H1 (cell line): ENCODE results near the gene MX1. TPM values are rescaled to one million over a fixed set of nuclear protein-coding genes. Genes with fewer than 3 reads are reported as not detected.
"Not testable (repeated sequence)": the region's sequence is repeated elsewhere in the genome, so short reads cannot be mapped to it uniquely, and the experiment has no call there.

Source experiments
- CTCF ChIA-PET: fragments of 300-600 bp; sonication (Branson Sonifier 250); formaldehyde crosslinking; loops from one replicate; lab custom pipeline; 2021; ENCODE audit not compliant: partially characterized antibody; lab: Charles Lee
- POLR2A ChIA-PET: fragments of 300-600 bp; sonication (Branson Sonifier 250); formaldehyde crosslinking; loops from one replicate; lab custom pipeline; 2021; ENCODE audit warnings: inconsistent platforms; ENCODE audit not compliant: partially characterized antibody; lab: Charles Lee
- DNase-seq, 2 experiments: peaks; one replicate each; pipeline versions ENCODE4 v3.0.0 to v3.0.0-alpha.2; 2010 to 2022; ENCODE audit warnings: low spot score in 2 of 2, low read depth in 1 of 2, mixed read lengths in 1 of 2
- FAIRE-seq: peaks from 2 replicates; lab custom pipeline; 2011; peaks lifted over from hg19 to GRCh38; lab: Jason Lieb, UNC
- H2AFZ ChIP-seq: 2 replicates; pipeline ENCODE4 v1.8.1; 2012; ENCODE audit warnings: low read length, inconsistent platforms
- H2AK5ac ChIP-seq: 2 replicates; pipeline ENCODE4 v1.6.1; 2013; ENCODE audit warnings: low read depth, low read length
- H2BK120ac ChIP-seq: replicated peaks from 2 replicates; pipeline ENCODE3; 2013; ENCODE audit warnings: low read depth, low read length, inconsistent platforms
- H2BK12ac ChIP-seq: 2 replicates; pipeline ENCODE4 v1.6.1; 2013; ENCODE audit warnings: low read depth, low read length
- H2BK15ac ChIP-seq: 2 replicates; pipeline ENCODE4 v1.6.1; 2013; ENCODE audit warnings: low read length
- H2BK20ac ChIP-seq: 2 replicates; pipeline ENCODE4 v1.6.1; 2013; ENCODE audit warnings: low read length
- H2BK5ac ChIP-seq: 2 replicates; pipeline ENCODE4 v1.6.1; 2013; ENCODE audit warnings: low read depth, low read length
- H3K14ac ChIP-seq: 2 replicates; pipeline ENCODE4 v1.6.1; 2013; ENCODE audit warnings: inconsistent platforms; ENCODE audit not compliant: insufficient read length
- H3K18ac ChIP-seq: 2 replicates; pipeline ENCODE4 v1.6.1; 2013; ENCODE audit warnings: low read length; ENCODE audit errors: extremely low read depth
- H3K23ac ChIP-seq: 2 replicates; pipeline ENCODE4 v1.6.1; 2013; ENCODE audit warnings: inconsistent platforms; ENCODE audit not compliant: insufficient read length
- H3K23me2 ChIP-seq: 2 replicates; pipeline ENCODE4 v1.6.1; 2013; ENCODE audit warnings: low read depth, low read length
- H3K27ac ChIP-seq: 2 replicates; pipeline ENCODE4 v1.6.1; 2011; ENCODE audit warnings: low read depth, low read length, inconsistent platforms
- H3K27me3 ChIP-seq, 4 experiments: replicated peaks in 1 of 4; 1 replicate in 1 of 4; 2 replicates in 3 of 4; pipeline versions ENCODE4 v1.6.1 to v1.8.1; 2011 to 2013; ENCODE audit warnings: low read length in 3 of 4, mild to moderate bottlenecking in 3 of 4, inconsistent platforms in 2 of 4, mixed read lengths in 2 of 4, moderate library complexity in 1 of 4; ENCODE audit not compliant: control insufficient read depth in 3 of 4, insufficient read depth in 3 of 4; ENCODE audit errors: extremely low read depth in 1 of 4
- H3K36me3 ChIP-seq, 4 experiments: 2 replicates each; pipeline versions ENCODE4 v1.6.1 to v1.8.1; 2011 to 2013; ENCODE audit warnings: mild to moderate bottlenecking in 4 of 4, low read length in 3 of 4, moderate library complexity in 2 of 4, control low read depth in 1 of 4, inconsistent platforms in 1 of 4; ENCODE audit not compliant: insufficient read depth in 4 of 4, control insufficient read depth in 2 of 4
- H3K4ac ChIP-seq: replicated peaks from 2 replicates; pipeline ENCODE3; 2013; ENCODE audit warnings: low read length, low read depth, mixed read lengths, inconsistent platforms; ENCODE audit not compliant: insufficient read length
- H3K4me1 ChIP-seq, 4 experiments: replicated peaks in 1 of 4; 1 replicate in 1 of 4; 2 replicates in 3 of 4; pipeline versions ENCODE4 v1.6.1 to v1.8.1; 2011 to 2013; ENCODE audit warnings: low read length in 3 of 4, inconsistent platforms in 2 of 4, mixed read lengths in 1 of 4; ENCODE audit not compliant: insufficient read depth in 4 of 4, control insufficient read depth in 3 of 4
- H3K4me2 ChIP-seq, 2 experiments: 2 replicates each; pipeline versions ENCODE4 v1.6.1 to v1.8.1; 2011 to 2013; ENCODE audit warnings: low read depth in 2 of 2, low read length in 2 of 2, control low read depth in 1 of 2, inconsistent platforms in 1 of 2, mild to moderate bottlenecking in 1 of 2; ENCODE audit not compliant: insufficient read depth in 1 of 2
- H3K4me3 ChIP-seq, 4 experiments: fragments of 200-600, 300-600 bp in 1 of 4; sonication (generic), shearing (Covaris generic), sonication (Bioruptor Twin) in 1 of 4; 2 replicates each; pipeline versions ENCODE4 v1.5.1 to v1.8.1; 2011 to 2016; ENCODE audit warnings: low read length in 4 of 4, low read depth in 3 of 4, control low read depth in 2 of 4, inconsistent platforms in 2 of 4, mild to moderate bottlenecking in 2 of 4, mixed read lengths in 1 of 4, moderate library complexity in 1 of 4; ENCODE audit not compliant: insufficient read depth in 2 of 4; ENCODE audit errors: extremely low read depth in 1 of 4
- H3K56ac ChIP-seq: replicated peaks from 2 replicates; pipeline ENCODE3; 2013; ENCODE audit warnings: low read depth, mild to moderate bottlenecking, mixed read lengths, low read length, inconsistent platforms; ENCODE audit not compliant: insufficient read length
- H3K79me1 ChIP-seq: 2 replicates; pipeline ENCODE4 v1.6.1; 2013; ENCODE audit warnings: low read depth, low read length, control low read depth
- H3K79me2 ChIP-seq, 2 experiments: 2 replicates each; pipeline versions ENCODE4 v1.6.1 to v1.8.1; 2012 to 2013; ENCODE audit warnings: low read length in 2 of 2, mild to moderate bottlenecking in 2 of 2, inconsistent platforms in 1 of 2; ENCODE audit not compliant: insufficient read depth in 2 of 2, control insufficient read depth in 1 of 2
- H3K9ac ChIP-seq, 4 experiments: replicated peaks in 1 of 4; 1 replicate in 1 of 4; 2 replicates in 3 of 4; pipeline versions ENCODE4 v1.6.1 to v1.8.1; 2011 to 2013; ENCODE audit warnings: low read depth in 3 of 4, low read length in 3 of 4, control low read depth in 2 of 4, mild to moderate bottlenecking in 2 of 4, moderate library complexity in 2 of 4, inconsistent platforms in 1 of 4; ENCODE audit errors: extremely low read depth in 1 of 4
- H3K9me3 ChIP-seq, 2 experiments: 2 replicates each; pipeline versions ENCODE4 v1.6.1 to v1.8.1; 2012 to 2013; ENCODE audit warnings: mild to moderate bottlenecking in 2 of 2, moderate library complexity in 2 of 2, control low read depth in 1 of 2, inconsistent platforms in 1 of 2, low read depth in 1 of 2, low read length in 1 of 2, mixed read lengths in 1 of 2; ENCODE audit not compliant: insufficient read depth in 2 of 2
- H4K20me1 ChIP-seq, 2 experiments: replicated peaks in 1 of 2; 2 replicates each; pipeline versions ENCODE3 to v1.8.1; 2011 to 2013; ENCODE audit warnings: inconsistent platforms in 2 of 2, low read length in 2 of 2, mild to moderate bottlenecking in 1 of 2; ENCODE audit not compliant: insufficient read depth in 2 of 2, control insufficient read depth in 1 of 2
- H4K5ac ChIP-seq: 2 replicates; pipeline ENCODE4 v1.6.1; 2013; ENCODE audit warnings: low read length, low read depth, mixed read lengths, inconsistent platforms; ENCODE audit not compliant: insufficient read length
- H4K8ac ChIP-seq: 2 replicates; pipeline ENCODE4 v1.8.0; 2013; ENCODE audit warnings: mild to moderate bottlenecking, moderate library complexity, low read length, inconsistent platforms; ENCODE audit not compliant: insufficient read depth; ENCODE audit errors: extremely low read depth
- H4K91ac ChIP-seq: replicated peaks from 2 replicates; pipeline ENCODE3; 2013; ENCODE audit warnings: low read length, mixed read lengths, inconsistent platforms; ENCODE audit not compliant: insufficient read length
- KDM1A ChIP-seq: fragments of 200-600, 300-600 bp; sonication (generic); IDR thresholded peaks from 2 replicates; pipeline ENCODE4 v1.7.1; 2016; ENCODE audit warnings: mild to moderate bottlenecking, low read length, borderline replicate concordance
- TAF1 ChIP-seq: IDR thresholded peaks from 2 replicates; pipeline ENCODE4 v1.6.1; 2011; ENCODE audit warnings: mild to moderate bottlenecking, low read depth, low read length
- WGBS, 2 experiments: shearing (Covaris generic) in 1 of 2; methylation state at CpG; one replicate each; pipeline versions ENCODE4 v1.1.6 to v1.1.7; 2013 to 2015; ENCODE audit warnings: low lambda C conversion rate in 2 of 2, mixed read lengths in 2 of 2, inconsistent platforms in 1 of 2, low coverage in 1 of 2, missing lambda C conversion rate in 1 of 2; ENCODE audit not compliant: insufficient replicate concordance in 2 of 2, insufficient coverage in 1 of 2, insufficient read length in 1 of 2; ENCODE audit errors: extremely low coverage in 1 of 2, missing lambda C conversion rate in 1 of 2; 5-methylcytosine and 5-hydroxymethylcytosine counted together
- polyA plus RNA-seq, 7 experiments: library from polyadenylated mRNA; depleted of rRNA in 3 of 7; stranded (reverse) in 5 of 7; unstranded in 2 of 7; fragments of >200 nt in 5 of 7; fragments of 200-250 nt in 2 of 7; gene quantifications; 1 replicate in 5 of 7; 2 replicates in 1 of 7; 4 replicates in 1 of 7; pipeline versions ENCODE4 v1.2.1 to v1.2.3, GENCODE V29; 2011 to 2013; ENCODE audit warnings: missing spikeins in 2 of 7, mixed read lengths in 2 of 7
- total RNA-seq: library from RNA; stranded (reverse); fragmentation: NEBNext Ultra II Directional; extraction: Animal tissue kit (Norgen Biotek cat#: 25700); gene quantifications from 2 replicates; pipeline ENCODE4 v1.2.1, GENCODE V29; 2021

The MX1 gene
- total and polyA plus RNA-seq, 2 of the 8 experiments (the other 6 are each of a cell fraction or from before 2014, with no cell fraction given) = 3.8 to 5.7 TPM

DNA sequence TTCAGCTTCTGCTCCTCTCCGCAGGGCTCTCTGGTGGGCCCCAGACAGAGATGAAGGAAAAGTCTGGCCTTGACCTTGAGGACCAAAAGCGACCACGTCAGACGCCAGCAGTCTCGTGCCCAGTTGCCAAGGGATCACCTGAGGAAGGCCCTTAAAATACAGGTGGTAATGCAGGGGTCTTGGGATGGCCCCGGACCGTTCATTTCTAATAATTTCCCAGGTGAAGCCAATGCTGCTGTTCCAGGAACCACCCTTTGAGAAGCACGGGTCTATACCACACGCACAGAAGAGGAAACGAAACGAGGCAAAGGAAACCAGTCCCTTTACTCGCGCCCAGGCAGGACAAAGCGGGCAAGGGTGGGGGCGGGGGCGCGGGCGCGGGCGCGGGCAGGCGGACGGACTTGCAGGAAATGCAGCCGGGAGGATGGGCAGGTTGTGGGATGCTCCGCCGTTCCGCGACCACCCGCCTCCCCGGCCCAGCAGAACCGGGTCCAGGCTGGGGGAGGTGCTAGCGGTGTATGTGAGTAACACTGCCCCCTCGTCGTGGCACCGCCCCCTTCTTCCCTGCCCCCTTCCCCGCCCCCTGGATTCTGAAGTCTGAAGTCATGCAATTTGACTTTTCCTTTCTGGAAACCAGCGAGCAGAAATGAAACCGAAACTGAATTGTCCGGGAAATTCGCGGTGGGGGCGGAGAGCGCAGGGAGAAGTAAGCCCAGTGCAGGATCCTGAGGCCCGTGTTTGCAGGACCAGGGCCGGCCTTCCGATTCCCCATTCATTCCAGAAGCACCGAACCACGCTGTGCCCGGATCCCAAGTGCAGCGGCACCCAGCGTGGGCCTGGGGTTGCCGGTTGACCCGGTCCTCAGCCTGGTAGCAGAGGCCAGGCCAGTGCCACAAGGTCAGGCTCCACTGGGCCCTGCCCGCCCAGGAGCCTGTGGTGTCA, 5.8 kb upstream of the MX1 start (continued):
- TF ChIP-seq KDM1A (no peak; the same call in 1 of the 2 replicates), TAF1 (0 out of 2 replicates have a peak, but pooled peaks have one; percentile 18)

DNA sequence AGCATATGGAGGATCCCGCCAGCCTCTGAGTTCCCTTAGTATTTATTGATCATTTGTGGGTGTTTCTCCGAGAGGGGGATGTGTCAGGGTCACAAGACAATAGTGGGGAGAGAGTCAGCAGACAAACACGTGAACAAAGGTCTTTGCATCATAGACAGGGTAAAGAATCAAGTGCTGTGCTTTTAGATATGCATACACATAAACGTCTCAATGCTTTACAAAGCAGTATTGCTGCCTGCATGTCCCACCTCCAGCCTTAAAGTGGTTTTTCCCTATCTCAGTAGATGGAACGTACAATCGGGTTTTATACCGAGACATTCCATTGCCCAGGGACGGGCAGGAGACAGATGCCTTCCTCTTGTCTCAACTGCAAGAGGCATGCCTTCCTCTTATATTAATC, 5.0 kb upstream of the MX1 start:
- H2BK20ac ChIP-seq, H3K14ac ChIP-seq, H3K36me3 ChIP-seq, H2BK12ac ChIP-seq, H4K8ac ChIP-seq, H3K23me2 ChIP-seq, H3K79me2 ChIP-seq, H2BK5ac ChIP-seq, H3K23ac ChIP-seq, H3K9me3 ChIP-seq, CTCF ChIA-PET, H3K9ac ChIP-seq, H3K27ac ChIP-seq, H3K56ac ChIP-seq, H4K91ac ChIP-seq, H2AFZ ChIP-seq, H4K5ac ChIP-seq, H3K18ac ChIP-seq, H2BK120ac ChIP-seq, H3K79me1 ChIP-seq, H4K20me1 ChIP-seq, FAIRE-seq, H2BK15ac ChIP-seq, POLR2A ChIA-PET, H2AK5ac ChIP-seq, H3K4ac ChIP-seq: not testable (repeated sequence)
- peak overlapping the region in 1 of 4 experiments; percentile 61; a peak in 1 of 8 replicates for H3K4me3 ChIP-seq
- WGBS, 2 experiments = 67% methylated on average over 6 of the region's 8 CpGs; no CpG with 5 or more reads in 1 of the 2 experiments
- peak in 1 of 2 experiments; percentile 37 for DNase-seq
- peaks cover 0 to 17% (median 12%) of the 10 kb centered on the region in 4 experiments; a peak in 6 of 7 replicates for H3K27me3 ChIP-seq
- H3K4me2 ChIP-seq = peak overlapping the region in 1 of 2 experiments; percentile 76; a peak in 1 of 4 replicates
- peaks cover 9 to 15% (median 12%) of the 10 kb centered on the region in 4 experiments; a peak in 6 of 7 replicates for H3K4me1 ChIP-seq
